HG02798 (cell line): ENCODE measurements around the gene ACTN1.

Experiments used
- ATAC-seq: cut with Tn5 transposase; IDR thresholded peaks from one replicate; pipeline ENCODE4 v1.9.1; 2021; ENCODE audit warnings: mild to moderate bottlenecking; ENCODE audit not compliant: unreplicated experiment, poor library complexity

The ACTN1 gene

GRCh38 chr14:68939181-68939892 lies 39.8 kb downstream of the ACTN1 start:
- no peak for ATAC-seq

DNA sequence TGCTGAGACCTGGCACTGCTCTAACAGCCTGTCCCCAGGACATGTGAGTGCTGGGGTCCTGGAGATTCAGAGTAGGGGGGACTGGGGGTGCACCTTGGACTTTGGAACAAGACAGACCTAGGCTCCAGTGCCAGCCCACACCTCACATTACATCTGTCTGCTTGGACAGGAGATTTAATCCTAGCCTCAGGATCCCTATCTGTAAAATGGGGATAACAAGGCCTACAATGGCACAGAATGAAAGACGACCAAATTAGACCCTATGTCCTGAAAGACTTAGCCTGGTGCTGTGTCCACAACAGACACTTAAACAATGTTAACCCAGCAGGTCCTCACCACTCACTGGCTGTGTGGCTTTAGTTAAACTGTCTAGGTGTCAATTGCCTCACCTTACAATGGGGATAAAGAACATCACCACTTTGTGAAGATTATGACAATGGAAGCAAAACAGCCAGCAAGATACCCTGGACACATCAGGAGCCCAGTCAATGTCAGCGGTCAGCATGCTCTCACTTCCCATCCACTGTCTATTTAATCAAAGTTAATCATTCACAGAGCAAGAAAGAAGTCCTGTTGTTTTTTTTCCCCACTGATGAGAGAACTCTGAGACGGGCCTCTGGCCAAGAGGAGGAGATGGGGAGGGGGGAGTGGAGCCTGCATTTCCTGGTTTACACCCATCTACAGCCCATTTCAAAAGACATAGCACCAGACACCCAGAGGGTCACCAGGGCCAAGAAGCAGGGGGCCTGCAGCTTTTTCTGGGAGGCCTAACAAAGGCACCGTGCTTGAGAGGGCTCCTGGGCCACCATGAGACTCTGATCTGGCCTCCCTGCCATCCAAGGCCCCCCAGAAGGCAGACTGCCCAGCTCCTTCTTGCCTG lies 40.6 kb downstream of the ACTN1 start:
- no peak for ATAC-seq

- ATAC-seq = no peak
These were observed 41.4 kb downstream of the ACTN1 start for GRCh38 chr14:68937471-68938270.

DNA sequence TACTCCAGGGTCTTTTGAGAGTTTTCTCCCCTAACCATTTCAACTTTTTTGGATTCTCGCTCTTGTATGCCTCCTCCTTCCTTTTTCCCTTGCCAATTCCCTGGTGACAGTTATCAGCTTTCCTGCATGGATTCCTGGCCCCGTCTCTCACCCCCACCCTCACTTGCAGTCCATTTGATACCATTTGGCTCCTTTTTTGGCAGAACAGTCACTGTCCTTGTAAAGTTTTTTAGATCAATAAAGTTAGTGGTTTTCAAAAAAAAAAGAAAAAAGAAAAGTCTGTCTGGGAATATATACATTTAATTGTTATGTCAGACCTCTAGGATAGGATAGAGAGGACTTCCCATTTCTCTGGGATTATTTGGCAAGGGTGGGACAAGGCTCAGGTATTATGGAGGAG lies 42.1 kb downstream of the ACTN1 start:
- ATAC-seq = no peak

DNA sequence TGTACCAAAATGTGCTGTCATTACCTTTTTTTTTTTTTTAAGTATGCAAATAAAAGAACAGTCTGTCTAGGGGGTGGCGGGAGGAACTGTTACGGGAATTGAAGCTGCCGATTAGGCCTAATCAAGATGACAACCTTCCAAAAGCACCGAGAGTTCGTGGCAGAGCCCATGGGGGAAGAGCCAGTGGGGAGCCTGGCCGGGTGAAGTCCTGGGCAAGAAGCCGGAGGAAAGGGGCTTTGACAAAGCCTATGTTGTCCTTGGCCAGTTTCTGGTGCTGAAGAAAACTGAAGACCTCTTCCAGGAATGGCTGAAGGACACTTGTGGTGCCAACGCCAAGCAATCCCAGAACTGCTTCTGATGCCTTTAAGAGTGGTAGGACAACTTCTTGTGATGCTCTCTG lies 42.6 kb downstream of the ACTN1 start:
- no peak for ATAC-seq

DNA sequence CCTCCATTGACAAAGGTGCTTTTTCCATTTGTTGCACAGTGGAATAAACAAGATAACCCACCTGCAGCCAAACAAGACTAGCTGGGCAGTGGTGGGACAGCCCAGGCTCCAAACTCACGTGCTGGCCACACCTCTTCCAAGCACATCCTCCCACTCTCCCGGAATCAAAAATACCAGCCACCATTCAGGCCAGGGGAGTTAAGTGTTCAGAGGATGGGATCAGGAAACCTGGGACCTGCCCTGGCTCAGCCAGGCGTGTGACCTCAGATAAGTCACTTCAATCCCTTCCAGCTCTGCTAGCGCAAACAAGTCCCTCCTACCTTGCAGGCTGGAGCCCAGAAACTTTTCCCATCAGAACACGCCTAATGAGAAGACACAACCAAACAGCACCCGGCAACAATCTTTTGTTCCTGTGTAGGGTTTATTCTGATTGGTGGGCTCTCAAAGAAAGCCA lies 43.3 kb downstream of the ACTN1 start:
- ATAC-seq = no peak

DNA sequence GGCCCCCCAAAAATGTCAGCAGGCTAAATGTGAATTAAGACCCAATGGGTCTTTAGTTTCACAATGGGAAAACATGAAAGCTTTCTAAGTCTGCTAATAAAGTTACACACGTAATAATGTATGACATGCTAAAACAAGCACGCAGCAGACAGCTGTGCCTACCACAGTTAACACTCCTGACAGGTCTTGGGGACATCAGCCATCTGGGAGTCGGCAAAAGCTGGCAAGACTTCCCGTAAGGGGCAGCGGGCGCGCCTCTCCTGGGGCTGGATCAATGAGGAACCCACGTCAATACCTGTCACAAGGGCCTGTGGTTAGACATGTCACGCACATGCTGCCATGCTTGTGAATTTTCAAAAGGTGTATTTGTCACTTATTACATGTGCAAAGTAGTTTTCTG lies 45.0 kb downstream of the ACTN1 start:
- no peak for ATAC-seq

DNA sequence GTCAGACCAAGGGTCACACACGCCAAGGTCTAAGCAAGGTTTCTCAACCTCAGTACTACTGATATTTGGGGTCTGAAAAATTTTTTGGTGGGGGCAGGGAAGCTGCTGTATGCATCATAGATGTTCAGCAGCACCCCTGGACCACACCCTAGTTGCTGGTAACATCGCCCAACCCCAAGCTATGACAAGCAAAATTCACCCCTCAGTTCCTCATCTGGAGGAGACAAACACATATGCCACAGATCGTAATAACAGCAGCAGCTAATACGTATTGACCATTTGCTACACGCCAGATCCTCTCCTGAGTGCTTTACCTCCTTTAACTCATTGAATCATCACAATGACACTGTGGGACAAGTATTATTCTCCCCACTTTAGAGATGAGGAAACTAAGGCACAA lies 46.4 kb downstream of the ACTN1 start:
- no peak for ATAC-seq

- no peak for ATAC-seq
These were observed 46.9 kb downstream of the ACTN1 start for GRCh38 chr14:68932231-68932630.

DNA sequence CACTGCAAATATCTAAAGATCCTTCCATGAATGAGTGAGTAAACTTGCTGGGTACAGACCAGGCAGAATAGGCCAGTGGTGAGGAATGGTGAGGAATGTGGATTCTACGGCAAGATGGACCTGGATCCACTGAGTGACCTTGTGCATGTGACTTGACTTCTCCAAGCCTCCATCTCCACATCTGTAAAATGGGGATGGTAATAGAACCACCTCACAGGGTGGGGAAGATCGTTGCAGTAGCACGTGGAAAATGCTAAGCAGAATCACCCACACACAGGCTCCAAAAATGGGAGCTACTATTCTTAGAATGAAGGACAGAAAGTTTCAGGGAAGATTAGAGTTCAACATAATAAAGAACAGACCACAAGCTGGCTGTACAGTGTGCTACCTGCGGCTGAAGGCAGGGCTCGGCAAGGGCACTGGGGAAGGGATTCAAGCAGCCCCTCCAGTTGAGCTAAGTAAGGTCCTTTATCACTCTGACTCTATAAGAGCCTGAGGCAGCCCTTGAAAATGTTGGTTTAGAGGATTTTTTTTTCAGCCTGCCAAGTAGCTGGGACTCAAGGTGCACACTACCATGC lies 47.5 kb downstream of the ACTN1 start:
- ATAC-seq = no peak

- no peak for ATAC-seq
These were observed 48.0 kb downstream of the ACTN1 start for GRCh38 chr14:68931063-68931462.

DNA sequence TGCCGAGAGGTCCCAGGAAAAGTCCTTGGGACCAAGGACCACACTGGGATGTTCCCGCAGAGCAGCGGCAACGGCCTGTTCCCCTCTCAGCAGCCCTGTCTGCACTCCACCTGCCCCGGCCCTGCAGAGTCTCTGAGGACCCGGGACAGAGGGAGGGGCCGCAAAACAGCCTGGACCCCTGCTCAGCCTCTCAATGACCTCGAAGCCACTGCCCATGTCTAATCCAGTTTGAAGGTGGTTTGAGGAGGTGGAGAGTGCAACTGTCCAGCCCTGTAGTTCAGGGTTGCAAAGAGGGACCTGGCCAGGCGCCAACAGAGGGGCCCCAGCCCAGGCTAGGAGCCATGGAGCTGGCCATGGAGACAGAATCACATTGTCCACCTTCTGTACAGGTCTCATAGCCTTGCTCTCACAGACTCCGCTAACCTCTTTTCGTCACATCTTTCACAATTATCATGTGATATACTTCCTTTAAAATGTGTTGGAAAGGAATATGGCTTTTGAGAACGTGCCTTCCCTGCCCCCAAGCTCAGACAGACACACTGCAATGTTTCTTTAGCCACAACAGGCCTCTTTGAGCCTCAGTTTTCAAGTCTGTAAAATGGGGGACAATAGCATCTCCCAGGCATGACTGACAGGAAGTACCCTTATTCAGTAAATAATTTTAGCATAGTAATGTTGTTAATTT lies 49.3 kb downstream of the ACTN1 start:
- no peak for ATAC-seq

DNA sequence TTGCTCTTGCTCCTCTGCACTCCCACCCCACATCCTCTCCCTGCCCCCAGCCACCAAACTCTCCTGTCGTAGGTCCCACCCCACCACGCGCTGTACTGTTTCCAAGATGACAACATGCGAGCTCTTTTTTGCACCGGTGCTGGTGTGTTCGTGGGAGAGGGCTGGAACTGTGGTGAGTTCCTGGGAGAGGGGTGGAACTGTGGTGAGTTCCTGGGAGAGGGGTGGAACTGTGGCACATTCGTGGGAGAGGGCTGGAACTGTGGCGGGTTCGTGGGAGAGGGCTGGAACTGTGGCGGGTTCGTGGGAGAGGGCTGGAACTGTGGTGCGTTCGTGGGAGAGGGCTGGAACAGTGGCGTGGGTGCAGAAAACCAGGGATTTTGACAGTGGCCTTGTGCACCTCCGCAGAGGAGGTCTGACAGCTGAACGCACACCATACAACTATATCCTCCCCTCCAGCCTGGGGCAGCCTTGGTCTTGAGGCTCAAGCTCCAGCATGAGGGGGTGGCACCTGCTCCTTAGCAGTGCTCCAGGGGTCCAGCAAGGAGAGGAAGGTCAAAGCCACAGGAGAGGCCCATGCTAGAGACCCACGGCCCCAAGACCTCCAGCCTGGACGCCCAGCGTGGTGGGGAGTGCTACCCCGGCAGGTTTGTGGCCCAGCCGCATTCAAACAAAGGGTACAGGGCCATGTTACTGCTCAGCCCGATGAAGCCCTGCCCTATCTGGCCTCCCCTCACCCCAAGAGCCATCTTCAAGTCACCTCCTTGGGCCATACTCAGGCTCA lies 50.1 kb downstream of the ACTN1 start:
- no peak for ATAC-seq

DNA sequence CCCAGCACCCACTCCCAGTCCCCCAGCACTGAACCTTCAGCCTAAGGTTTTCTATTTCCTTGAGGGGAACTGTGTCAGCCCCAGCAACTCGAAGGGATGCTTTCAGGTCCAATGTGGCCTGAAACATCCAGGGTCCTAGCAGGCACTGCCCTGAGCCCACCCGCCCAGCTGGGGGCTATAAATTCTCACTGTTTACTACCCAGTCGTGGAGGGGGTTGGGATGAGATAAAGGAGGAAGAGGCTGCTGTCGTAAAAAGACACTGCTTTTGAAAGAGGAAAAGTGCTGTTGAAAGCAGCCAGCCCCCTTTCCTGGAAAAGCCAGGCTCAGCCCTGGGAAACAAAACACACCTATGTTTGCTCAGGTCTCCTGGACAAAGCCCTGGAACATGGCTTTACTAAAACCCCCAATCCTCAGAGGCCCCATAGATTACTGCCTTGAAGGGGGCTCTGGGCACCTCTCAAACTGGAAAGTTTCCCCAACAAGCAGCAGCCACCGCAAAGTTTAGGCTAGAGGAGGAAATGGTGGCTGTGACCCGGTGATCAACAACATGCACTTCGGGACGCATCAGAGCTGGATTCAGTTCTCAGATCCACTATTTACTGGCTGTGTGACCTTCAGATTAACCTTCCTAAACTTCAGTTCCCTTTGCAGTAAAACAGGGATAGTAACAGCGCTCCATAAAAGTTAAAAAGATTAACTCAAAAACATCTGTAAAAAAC lies 51.0 kb downstream of the ACTN1 start:
- no peak for ATAC-seq

DNA sequence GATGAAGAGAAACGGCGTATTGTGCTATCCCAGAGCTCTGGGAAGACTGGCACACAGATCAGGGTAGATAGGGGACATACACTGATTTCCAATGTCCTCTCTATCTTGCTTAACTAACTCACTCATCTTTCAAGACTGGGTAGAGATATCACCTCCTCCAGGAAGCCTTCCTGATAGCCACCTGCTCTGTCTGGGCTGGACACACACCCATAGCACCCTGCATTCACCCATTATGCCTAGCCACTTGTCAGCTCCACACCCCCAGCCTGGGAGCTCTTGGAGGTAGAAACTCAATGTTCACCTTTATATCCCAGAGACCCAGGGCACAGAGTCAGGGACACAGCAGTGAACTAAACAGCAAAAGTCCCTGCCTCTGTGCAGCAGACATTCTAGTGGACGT lies 52.0 kb downstream of the ACTN1 start:
- no peak for ATAC-seq

DNA sequence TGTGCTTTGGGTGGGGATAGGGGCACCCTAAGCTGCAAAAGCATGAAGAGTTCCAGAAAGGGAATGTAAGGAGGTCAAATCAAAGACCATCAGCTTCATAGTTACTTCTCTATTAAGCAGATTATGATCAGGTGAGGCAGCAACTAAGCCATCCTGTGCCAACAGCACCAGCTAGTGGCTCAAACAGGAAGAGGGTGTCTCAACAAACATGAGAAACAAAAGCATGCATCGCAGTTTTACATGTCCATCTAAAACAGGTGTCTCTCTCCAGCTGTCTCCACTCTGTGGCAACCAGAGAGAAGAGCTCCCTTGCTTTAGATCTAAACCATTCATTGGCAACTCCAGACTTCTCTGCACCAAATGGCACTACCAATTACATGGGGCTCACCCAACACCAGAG lies 52.9 kb downstream of the ACTN1 start:
- ATAC-seq = no peak

DNA sequence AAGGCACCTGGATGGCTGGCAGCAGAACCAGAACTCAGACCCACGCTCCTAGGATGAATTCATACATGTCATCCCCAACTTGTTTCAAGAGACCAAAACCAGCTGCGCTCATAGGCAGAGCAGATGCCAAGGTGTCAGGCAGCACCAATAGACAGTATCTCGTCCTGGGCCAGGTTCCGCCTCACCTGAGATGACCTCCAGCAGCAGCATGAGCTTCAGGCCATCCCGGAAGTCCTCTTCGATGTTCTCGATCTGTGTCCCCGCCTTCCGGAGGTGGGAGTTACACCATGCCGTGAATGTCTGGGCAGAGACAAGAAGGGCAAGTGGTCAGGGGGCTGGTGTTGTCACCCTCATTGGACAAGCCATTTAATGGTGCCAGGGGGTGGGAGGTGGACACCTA lies 53.7 kb downstream of the ACTN1 start:
- ATAC-seq = no peak
